Activated CD4-positive, CD25-positive, alpha-beta regulatory T cell treated with anti-CD3 and anti-CD28 coated beads, Interleukin-2, amount 50 U/mL, for 72 hours (primary cell): ENCODE results near the gene TRIM63.
A peak's percentile ranks its signal among the peaks of the same experiment; 100 is the strongest.

Source experiments
- DNase-seq: peaks from one replicate; pipeline ENCODE4 v3.0.0; 2021

TRIM63 gene

DNA sequence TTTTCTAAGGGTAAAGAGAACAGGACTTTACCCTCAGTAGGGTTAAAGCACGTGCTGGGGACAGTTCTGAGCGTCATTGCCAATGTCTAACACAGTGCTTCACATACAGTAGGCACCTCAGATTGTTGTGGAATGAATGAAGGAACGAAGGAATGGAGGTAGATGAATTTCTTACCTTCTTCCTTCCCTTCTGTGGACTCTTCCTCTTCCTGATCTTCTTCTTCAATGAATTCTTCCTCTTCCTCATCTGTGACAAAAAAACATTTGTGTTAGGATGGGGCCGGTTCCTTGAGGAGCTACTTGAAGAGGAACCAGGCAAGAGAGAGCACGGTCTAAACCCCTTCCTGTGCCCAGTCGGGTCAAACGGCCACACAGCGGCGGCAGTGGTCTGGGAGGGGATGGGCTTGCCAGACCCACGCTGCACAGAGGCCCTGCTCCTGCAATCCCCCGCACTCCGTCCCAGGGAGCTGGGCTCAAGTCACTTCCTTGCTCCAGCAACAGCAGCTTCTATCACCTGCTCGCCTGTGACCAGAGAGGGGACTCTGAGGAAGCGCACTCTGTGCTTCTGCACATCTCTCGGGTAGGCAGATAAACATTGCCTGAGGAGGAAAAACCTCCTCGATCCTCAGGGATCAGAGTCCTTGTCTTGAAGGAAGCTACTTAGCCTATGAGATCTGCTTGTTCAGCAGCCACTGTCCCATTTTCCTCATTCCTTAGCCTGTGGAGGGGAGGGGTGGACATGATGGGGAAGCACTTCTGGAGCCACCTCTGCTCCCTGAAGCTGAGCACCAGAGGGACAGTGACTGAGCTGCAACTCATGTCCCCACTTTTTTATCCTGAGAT, 13.5 kb downstream of the TRIM63 start:
- DNase-seq, result no peak

DNA sequence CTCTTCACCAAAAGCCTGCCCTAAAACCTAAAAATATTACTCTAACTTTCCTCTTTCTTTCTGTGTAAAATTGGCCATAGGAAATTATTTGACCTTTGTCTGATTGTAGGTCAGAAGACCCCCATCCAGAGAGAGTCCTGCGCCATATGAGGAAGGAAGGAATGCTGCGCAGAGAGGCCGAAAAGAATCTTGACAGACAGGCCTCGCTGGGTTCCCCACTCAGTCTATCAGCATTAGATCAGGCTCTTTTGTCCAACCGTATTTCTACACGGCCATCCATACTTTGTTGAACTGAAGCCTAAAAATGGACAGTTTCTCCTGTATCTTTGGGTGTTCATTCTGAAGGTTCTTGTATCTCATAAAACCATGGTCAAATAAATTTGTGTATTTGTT, 17.2 kb downstream of the TRIM63 start:
- no peak for DNase-seq

DNA sequence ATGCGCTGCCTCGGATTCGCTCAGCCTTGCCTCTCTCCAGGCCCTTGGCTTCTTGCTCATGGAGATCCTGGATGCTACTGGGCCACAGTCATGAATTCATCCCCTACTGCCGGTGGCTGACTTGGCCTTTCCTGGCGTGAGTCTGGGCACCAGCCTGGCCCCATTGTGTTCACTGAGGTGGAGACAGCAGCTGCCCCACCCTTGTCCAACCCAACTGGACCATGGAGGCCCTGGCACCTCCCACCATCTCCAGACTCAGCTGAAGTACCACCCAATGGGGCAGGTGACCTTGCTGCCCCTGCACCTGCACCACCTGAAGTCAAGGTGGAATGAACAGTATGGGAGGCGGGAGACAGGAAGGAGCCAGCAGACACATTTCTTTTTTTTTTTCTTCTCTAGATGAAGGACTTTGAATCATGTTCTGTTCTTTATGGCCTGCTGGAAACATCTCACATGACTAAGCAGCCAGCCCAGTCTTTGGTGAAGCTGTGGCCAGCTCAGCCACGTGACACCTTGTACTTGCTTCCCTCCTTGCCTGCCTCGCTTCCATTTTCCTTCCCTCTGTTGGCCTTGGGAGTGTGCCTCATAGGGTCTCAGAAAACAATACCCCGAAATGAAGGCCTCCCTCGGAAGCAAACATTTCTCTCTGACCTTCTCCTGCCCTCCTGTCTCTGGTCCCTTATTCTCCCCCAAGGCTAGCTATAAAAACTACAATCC, 17.7 kb downstream of the TRIM63 start:
- no peak for DNase-seq

DNA sequence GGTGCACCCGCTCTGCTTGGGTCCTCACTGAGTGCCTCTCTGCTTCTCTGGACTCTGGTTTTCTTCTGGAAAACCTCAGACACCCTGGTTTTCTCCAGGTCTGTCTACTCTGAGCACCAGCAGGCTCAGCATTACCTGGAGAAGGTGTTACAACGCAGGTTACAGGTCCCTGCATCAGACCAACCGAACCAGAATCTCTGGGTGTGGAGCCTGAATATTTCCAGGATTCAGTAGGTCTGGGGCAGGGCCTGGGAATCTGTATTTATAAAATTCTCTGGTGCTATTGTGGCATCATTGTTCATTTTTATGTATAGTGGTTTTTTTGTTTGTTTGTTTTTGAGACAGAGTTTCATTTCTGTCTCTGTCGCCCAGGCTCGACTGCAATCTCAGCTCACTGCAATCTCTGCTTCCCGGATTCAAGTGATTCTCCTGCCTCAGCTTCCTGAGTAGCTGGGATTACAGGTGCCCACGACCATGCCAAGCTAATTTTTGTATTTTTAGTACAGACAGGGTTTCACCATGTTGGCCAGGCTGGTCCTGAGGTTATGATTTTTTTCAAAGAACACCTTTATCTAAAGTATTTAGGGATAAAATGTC, 20.1 kb downstream of the TRIM63 start:
- no peak for DNase-seq

DNA sequence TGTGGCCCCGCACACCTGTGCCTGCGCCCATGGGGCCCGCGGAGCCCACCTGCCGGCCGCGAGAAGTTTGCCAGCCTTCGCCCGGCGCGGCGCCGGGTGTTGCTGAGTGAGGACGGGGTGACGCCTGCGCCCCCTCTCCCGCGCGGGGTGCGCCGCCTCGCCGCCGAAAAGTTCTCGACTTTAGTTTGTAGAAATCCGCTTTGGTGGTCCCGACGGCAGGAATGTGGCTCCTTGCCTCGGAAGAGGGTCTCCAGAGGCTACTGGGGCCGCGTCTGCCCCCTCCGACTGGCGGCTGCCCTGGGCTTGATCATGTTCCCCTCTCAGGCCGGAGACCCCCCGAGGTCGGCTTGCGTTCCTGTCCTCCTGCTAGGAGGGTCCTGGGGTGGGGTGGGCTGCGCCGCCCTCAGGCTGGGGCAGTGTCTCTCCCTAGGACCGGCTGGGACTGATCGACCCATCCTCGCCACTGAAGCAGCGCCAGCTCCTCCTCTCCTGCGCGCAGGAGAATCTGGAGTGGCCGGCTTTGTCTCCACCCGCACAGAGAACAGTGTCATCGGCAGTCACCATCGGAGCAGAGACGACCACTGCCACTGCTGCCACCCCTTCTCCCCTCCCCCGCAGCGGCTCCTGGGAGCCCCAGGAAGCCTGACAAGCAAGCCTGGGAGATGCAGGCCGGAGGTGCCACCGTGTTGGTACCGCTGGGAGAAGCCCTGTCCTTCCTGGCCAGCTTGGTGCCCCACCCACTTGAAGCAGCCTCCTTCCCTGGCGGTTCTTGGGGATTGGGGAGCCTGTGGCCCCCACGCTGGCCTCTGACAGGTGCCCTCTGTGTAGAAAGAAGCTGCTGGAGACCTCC, 21.0 kb downstream of the TRIM63 start:
- DNase-seq, result no peak

DNA sequence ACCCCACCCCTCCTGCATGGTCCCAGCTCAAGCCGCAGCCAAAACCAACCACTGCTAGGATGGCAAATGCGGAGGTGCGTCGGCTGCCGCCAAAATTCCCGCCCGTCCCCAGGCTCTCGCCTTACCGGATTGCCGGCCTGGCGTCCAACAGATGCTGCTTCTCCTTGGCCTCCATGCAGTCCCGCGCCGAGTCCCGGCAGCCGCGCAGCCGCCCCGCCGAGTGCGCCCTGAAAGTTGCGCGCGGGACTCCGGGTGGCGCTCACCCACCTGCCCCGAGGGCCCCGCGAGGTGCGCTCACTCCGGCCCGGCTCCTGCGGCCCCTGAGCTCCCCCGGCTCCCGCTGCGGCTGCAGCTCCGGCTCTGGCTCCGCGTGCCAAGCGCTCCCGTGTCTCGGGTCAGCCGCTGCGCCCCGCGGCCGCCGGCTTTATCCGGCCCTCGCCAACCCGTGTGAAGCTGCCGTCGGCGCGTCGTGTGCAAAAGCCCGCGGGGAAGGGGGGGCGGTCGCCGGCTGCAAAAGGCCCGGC, 21.6 kb downstream of the TRIM63 start, which contains the start of gene SLC30A2:
SLC30A2 (minus strand) TSS at position 397 of the 524 bp plus-strand sequence; CDS start at position 175, 222 bp downstream.
- DNase-seq, result no peak

DNA sequence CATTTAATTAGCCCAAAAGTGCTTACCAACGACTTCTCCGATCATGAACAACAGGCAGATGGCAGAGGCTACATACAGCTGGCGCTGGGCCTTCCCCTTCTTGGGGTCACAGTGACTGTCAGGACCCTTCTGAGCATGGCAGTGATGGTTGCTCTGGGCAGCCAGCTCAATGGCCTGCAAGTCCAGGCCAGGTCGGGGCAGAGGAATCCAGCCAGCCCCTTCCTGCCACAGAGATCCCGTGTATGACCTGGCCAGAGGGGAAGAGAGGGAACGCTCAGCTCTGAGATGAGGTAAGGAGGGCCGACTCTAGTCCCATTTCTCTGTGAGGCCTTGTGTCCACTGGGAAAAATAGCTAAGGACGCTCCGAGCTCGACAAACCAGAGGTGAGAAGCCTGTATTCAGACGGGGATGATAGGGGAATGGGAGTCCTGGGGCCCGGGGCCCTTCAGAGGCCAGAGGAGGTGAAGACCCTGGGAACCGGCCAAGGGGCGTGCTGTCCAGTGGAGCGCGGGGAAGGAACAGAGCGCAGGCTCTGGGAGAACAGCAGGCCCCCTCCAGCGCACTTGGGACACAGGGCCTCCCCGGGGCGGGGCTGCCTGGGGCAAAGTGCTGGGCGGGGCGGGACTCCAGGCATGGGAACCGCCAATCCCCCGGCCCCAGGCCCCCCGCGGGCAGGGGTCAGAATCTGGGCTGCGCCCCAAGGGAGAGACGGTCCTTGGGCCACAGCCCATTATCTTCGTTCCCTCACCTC, 22.3 kb downstream of the TRIM63 start:
- no peak for DNase-seq

DNA sequence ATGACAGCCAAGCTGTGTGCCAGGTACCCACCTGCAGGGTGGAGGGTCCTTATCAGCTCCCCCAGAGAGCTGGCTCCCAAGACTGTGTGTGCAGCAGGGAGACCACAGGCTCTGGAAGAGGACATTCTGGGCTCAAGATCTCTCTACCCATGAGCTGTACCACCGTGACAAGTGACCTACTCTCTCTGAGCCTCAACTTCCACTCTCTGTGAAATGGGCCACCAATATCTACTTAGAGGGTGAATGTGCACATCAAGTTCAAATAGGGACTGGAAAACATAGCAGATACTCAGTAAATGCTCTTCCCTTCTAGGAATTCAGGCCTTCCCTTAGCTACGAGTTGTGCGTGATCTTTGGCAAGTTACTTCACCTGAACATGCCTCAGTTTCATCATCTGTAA, 23.0 kb downstream of the TRIM63 start:
- no peak for DNase-seq

DNA sequence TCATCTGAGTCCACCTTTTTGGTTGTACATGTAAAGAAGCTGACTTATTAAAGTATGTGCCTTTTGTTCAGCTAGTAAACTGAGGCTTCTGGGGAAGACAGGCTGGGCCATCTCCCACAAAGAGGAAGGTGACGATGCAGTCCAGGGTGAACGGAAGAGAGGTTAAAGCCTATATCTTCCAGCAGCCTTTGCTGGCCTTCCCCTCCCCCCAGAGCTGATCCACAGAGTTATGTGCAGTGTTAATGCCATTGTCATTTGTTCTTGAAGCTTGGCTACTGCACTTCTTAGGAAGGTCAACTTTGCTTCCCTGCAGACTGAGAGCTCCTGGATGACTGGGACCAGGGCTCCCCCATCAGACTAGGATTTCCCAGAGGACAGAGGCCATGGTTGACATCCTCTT, 23.7 kb downstream of the TRIM63 start:
- no peak for DNase-seq

DNA sequence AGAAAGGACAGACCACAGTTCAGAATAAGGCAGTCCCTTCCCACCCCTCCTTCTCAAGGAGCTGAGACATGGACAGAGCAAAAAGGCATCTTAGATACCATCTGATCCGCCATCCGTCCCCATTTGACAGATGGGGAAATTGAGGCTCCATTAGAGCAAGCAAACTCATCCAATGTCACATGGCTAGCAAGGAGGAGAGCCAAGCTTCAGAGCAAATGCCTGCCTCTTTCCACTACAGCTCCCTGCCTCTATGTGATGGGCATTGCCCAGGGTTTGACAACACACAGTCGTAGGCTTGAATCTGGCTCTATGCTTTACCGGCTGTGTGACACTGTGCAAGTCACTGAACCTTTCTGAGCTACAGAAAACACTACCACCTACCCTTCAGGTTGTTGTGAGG, 25.5 kb downstream of the TRIM63 start:
- DNase-seq, result no peak

DNA sequence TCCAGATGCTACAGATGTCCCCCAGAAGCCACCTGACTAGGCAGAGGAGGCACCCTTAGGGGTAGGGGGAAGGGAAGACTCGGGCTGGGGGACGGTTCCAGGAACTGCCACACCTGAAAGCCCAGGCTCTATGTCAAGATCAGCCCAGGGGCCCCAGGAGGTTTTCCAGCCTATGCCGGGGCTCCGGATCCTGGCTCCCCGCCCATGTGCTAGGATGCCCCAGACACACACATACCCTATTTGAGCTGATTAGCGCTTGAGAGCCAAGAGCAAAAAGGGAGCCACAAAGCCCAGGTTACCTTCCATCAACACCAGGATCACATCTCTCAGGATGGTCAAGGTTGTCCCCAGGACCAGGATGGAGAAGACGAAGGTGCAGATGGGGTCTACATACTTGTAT, 26.0 kb downstream of the TRIM63 start:
- no peak for DNase-seq

DNA sequence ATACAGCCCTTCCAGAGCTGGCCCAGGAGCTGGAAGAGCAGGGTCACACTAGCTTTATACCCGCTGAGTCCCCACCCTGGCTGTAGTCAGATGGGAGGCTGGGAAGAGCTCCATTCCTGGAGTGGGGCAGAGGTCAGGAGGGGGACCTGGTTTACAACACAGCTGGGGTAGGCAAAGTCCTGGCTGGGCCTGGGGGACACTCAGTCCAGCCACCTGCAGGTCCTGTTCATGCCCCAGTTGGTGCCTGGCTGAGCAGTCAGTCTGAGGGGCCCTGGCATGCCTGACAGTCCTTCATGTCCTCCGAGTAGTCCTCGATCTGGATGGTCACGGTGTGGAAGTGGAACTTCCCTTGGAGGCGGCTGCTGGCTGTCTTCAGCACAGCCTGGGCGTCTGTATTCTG, 28.5 kb downstream of the TRIM63 start:
- no peak for DNase-seq

DNA sequence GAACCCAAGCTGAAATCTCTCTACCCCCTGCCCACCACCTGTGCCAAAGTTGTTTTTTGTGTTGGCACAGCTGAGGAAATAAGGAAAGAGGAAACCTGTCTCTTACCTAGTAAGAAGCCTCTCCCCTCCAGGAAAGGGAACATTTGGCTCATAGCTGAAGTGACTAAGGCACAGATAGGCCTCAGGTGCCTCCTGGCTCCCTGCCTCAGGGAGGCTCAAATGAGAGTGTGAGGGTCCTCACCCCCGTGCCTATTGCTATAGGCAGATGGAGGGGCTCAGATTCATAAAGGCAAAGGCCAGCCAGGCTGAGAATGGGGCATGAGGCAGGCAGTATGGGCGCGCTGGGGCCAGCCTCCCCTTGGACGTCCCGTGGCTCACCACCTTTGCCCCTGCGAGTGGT, 29.0 kb downstream of the TRIM63 start:
- DNase-seq, result no peak

DNA sequence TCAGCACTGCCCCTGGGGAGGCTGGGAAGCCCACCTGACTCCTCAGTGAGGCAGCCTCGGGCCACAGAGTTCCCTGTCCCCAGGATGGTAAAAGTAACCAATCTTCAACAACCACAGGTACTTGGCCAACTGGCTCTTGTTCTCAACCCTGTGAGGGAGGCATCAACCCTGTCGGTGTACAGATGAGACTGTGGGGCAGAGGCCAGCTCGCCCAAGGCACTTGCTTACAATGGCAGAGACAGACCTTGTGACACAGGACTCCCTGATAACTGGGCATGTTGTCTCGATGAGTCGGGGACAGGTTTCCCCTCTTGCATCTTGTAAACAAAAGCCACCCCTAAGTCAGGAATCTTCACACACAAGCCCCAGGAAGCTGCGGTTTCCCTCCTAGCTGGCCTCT, 29.5 kb downstream of the TRIM63 start:
- DNase-seq, result no peak

DNA sequence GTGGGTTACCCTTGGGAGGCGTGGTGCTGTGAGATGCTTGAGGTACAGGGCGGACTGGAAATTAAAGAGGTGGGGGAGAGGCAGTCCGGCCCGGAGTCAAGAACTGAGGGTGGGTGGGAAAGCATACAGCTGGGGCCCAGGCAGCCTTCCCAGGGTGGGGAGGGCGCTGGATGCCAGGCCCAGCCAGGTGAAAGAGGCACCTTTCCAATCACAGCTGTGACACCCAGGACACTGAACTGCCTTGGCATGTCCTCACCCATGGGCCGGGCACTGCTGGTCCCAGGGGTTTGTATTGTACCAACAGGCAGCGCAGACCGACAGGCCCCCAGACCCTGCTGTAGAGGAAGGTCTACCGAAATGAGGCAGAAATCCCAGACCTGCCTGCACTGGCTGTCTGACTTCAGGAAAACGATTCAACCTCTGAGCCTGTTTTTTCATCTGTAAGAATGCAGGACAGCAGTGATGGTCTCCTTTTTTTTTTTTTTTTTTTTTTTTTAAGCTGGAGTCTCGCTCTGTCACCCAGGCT, 30.6 kb downstream of the TRIM63 start:
- DNase-seq, result no peak

DNA sequence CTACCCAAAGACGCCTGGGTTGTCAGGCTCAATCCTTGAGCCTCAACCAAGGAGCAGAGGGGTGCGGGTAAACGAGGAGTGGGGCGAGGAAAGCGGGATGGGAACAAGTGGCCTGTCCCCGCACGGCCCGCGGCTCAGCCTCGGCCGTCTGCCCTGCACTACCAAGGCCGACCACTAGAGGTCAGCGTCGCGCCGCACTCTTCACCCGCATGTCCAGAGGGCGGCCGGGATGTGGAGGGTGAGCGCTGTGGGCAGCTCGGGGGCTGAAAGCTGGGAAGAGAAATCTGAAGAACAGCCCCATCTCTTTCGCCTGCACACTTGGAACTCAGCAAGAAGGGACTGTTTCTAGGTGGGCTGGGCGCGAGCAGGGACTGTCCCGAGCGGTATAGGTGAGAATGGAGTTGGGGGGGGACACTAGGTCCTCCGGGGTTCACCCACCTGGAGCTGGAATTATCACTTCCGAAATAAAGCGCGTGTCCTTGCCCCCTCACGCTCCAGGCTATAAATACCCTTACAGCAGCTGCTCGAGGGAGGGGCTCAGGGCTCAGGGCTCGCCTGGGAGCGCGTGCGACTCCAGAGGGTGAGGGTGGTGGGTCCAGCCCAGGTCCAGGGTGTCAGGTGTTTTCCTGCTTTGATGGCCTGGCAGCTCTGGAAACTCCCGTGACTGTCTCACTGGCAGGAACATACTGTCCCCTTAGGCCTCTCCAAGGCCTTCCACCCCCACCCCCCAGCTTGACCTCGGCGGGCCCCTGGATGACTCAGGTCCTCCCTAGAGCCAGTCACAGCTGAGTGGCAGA, 31.3 kb downstream of the TRIM63 start:
- DNase-seq, result peak; percentile 91

DNA sequence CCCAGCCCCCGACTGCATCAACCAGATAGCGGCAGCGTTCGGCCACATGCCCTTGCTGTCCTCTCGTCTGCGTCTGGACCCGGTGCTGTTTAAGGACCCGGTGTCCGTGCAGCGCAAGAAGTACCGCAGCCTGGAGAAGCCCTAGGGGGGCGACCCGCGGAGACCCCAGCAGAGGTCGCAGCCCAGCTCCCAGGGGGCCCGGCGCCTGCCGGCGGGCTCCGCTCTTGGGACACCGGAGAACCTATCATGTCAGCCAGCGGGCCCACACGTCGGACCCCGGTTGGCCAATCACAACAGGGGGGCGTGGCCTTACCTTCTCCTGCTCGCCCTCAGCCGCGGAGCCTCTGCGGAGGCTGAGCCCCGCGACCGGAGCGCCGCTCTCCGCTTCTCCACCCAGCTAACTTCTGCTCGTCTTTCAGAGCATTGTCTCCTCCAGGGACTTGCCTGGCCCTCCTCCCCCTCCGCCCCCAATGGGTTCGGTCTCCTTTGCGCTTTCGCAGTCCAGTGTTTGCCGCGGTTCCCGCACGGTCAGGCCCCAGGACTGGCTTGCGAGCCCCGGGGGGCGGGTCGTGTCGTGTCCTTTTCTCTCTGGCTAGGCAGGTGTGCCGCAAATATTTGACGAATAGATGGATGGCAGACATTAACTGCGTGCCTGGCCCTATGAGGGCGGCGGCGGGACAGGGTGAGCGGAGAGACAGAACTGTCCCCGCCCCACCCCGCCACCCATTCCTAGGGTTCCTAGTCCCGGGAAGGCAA, 32.0 kb downstream of the TRIM63 start:
- DNase-seq, result peak; percentile 89

DNA sequence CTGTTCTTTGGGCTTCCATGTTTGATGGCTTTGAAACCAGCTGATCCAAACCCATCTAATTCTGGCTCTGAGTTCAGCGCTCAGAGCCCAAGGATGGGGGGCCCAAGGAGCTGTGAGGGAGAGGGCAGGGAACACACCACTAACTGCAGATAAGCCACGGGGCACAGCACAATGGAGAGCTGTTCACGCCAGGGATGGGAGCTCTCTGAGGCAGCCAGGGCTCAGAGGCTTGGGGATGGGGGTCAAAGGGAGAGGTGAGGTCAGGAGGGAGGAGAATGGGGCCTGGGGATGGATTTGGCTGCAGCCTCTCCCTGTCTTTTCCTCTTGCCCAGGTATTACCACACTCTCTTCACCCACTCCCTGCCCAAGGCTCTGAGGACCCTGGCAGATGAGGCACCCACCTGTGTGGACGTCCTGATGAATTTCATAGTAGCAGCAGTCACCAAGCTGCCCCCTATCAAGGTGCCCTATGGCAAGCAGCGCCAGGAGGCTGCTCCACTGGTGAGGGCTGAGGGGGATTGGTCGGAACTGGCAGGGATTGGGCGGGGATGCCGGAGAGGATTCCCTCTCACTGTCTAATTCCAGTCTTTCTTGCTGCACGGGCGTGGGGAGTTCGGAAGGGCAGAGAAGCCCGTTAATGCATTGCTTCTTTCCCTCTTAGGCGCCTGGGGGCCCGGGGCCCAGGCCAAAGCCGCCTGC, 32.8 kb downstream of the TRIM63 start:
- DNase-seq, result no peak

DNA sequence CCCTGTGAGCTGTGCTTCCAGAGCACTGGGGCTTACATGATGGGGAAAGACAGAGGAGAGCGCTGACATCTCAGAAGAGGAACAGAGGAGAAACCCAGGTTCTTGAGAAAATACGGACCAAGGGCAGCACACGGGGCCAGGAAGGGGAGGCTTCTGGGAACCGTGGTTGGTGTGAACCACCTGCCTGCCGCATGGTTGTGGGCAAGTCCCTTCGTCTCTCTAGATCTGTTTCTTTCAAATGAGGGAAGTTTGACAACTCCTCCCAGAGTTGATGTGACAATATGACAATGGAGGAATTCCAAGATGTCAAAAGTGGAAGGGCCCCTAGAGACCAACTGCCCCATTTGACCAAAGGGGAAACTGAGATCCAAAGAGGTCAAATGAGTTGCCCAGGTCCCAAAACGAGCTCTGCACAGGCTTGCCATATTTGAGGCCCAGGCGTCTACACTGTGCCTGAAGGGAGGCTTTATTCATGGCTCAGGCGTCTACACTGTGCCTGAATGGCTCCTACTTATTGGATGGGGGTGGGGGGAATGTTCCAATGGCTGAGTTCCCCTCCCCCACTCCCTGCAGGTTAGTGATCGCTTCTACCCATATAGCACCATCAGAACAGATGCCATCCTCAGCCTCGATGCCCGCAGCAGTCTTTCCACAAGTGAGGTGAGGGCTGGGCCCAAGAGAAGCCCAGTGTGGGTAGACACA, 34.6 kb downstream of the TRIM63 start:
- no peak for DNase-seq
